Measurements from ENCODE around the gene CHAT. TPM values are rescaled to one million over a fixed set of nuclear protein-coding genes. Genes with fewer than 3 reads are reported as not detected.

CHAT gene
- total and polyA plus RNA-seq, 4 experiments from 2014 or later = not detected

- intact Hi-C loops (cut with micrococcal nuclease) = loop anchor here (5.0 kb wide), 1 partner anchor 684 kb away; no protein-coding TSS in a partner anchor
- Histone ChIP-seq H3K4me3 (ENCODE audit: low read length in 2 of 2) (no peak overlapping the region), H3K4me1 (ENCODE audit: insufficient read depth, low read length) (no peaks in the 10 kb centered on the region), H3K27me3 (ENCODE audit: insufficient read depth, low read length) (no peaks in the 10 kb centered on the region), H3K9me3 (ENCODE audit: control insufficient read depth in 1 of 2, low read length in 2 of 2) (no peaks in the 10 kb centered on the region), H3K27ac (ENCODE audit: low read depth, low read length) (no peak overlapping the region), H3K36me3 (ENCODE audit: insufficient read depth, low read length) (no peaks in the 10 kb centered on the region)
- peaks cover 0 to 7% (median 3%) of the 10 kb centered on the region in 8 donors for H3K9me3 Mint-ChIP-seq
- peaks cover 11 to 18% of the 10 kb centered on the region in 2 donors for H3K27me3 Mint-ChIP-seq
- peaks cover 0 to 6% (median 2%) of the 10 kb centered on the region in 4 donors for H3K4me1 Mint-ChIP-seq
- H3K36me3 Mint-ChIP-seq = no peaks in the 10 kb centered on the region
- no peak overlapping the region for H3K27ac Mint-ChIP-seq
- ChIA-PET POLR2A (ENCODE audit: partially characterized antibody) (no interaction called here), CTCF (ENCODE audit: partially characterized antibody) (interaction anchor here (0.9 to 2.3 kb wide), 13 partner anchors 10 to 634 kb away, joined by 3 to 10 read pairs (median 3); no protein-coding TSS in a partner anchor)
- peak in 4 of 5 donors; percentile 17 to 27 (median 21) for DNase-seq
- H3K4me3 Mint-ChIP-seq = no peak overlapping the region
Observed at GRCh38 chr10:49592726-49593563, 20.9 kb upstream of the CHAT start.

- no peak overlapping the region for H3K27ac Mint-ChIP-seq
- no peaks in the 10 kb centered on the region for H3K36me3 Mint-ChIP-seq
- Histone ChIP-seq H3K4me1 (ENCODE audit: insufficient read depth, low read length) (no peaks in the 10 kb centered on the region), H3K27me3 (ENCODE audit: insufficient read depth, low read length) (no peaks in the 10 kb centered on the region), H3K27ac (ENCODE audit: low read depth, low read length) (no peak overlapping the region), H3K36me3 (ENCODE audit: insufficient read depth, low read length) (no peaks in the 10 kb centered on the region), H3K9me3 (ENCODE audit: control insufficient read depth in 1 of 2, low read length in 2 of 2) (no peaks in the 10 kb centered on the region), H3K4me3 (ENCODE audit: low read length in 2 of 2) (no peak overlapping the region)
- H3K4me1 Mint-ChIP-seq = peaks cover 0 to 6% (median 2%) of the 10 kb centered on the region in 4 donors
- ChIA-PET POLR2A (ENCODE audit: partially characterized antibody) (no interaction called here), CTCF (ENCODE audit: partially characterized antibody) (interaction anchor here (0.6 to 2.3 kb wide), 12 partner anchors 11 to 633 kb away, joined by 3 to 10 read pairs (median 3); no protein-coding TSS in a partner anchor)
- intact Hi-C loops (cut with micrococcal nuclease) = loop anchor here (5.0 kb wide), 1 partner anchor 684 kb away; no protein-coding TSS in a partner anchor
- peaks cover 11 to 20% of the 10 kb centered on the region in 2 donors for H3K27me3 Mint-ChIP-seq
- DNase-seq = no peak
- H3K4me3 Mint-ChIP-seq = no peak overlapping the region
- peaks cover 0 to 5% (median 2%) of the 10 kb centered on the region in 8 donors for H3K9me3 Mint-ChIP-seq
Observed at GRCh38 chr10:49593564-49593875, 20.3 kb upstream of the CHAT start.

DNA sequence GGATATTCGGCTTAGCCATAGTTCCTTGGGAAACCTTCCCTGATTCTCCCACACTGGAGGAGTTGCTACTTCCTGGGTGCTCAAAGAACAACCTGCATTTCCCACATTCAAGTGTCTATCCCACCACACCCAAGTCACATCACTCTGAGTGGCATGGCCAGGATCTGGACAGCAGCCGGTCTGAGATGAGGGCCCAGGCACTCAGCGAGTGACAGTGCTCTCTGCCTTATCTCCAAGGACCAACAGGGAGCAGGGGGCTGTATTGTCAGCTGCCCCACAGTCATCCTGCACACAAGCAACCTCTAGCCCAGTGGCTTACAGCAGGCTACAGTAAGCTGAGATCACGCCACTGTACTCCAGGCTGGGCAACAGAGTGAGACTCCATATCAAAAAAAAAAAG, 19.8 kb upstream of the CHAT start:
- H3K4me3 ChIP-seq (ENCODE audit: low read length in 2 of 2) = no peak overlapping the region
- intact Hi-C loops (cut with micrococcal nuclease) = loop anchor here (5.0 kb wide), 1 partner anchor 683 kb away; no protein-coding TSS in a partner anchor
- Mint-ChIP-seq H3K4me3 (no peak overlapping the region), H3K4me1 (peaks cover 0 to 6% (median 2%) of the 10 kb centered on the region in 4 donors), H3K36me3 (no peaks in the 10 kb centered on the region), H3K27ac (no peak overlapping the region), H3K27me3 (peaks cover 11 to 22% of the 10 kb centered on the region in 2 donors), H3K9me3 (peaks cover 0 to 5% (median 1%) of the 10 kb centered on the region in 8 donors)
- no peaks in the 10 kb centered on the region for H3K4me1 ChIP-seq (ENCODE audit: insufficient read depth, low read length)
- no peaks in the 10 kb centered on the region for H3K9me3 ChIP-seq (ENCODE audit: control insufficient read depth in 1 of 2, low read length in 2 of 2)
- no peak for DNase-seq
- no peaks in the 10 kb centered on the region for H3K36me3 ChIP-seq (ENCODE audit: insufficient read depth, low read length)
- H3K27ac ChIP-seq (ENCODE audit: low read depth, low read length) = no peak overlapping the region
- POLR2A ChIA-PET (ENCODE audit: partially characterized antibody) = no interaction called here
- H3K27me3 ChIP-seq (ENCODE audit: insufficient read depth, low read length) = no peaks in the 10 kb centered on the region
- CTCF ChIA-PET (ENCODE audit: partially characterized antibody) = interaction anchor here (0.6 to 2.3 kb wide), 9 partner anchors 10 to 633 kb away, joined by 3 to 10 read pairs (median 4); no protein-coding TSS in a partner anchor

GRCh38 chr10:49594594-49594993, 19.2 kb upstream of the CHAT start:
- Histone ChIP-seq H3K27me3 (ENCODE audit: insufficient read depth, low read length) (no peaks in the 10 kb centered on the region), H3K4me3 (ENCODE audit: low read length in 2 of 2) (no peak overlapping the region), H3K27ac (ENCODE audit: low read depth, low read length) (no peak overlapping the region), H3K9me3 (ENCODE audit: control insufficient read depth in 1 of 2, low read length in 2 of 2) (no peaks in the 10 kb centered on the region), H3K36me3 (ENCODE audit: insufficient read depth, low read length) (no peaks in the 10 kb centered on the region), H3K4me1 (ENCODE audit: insufficient read depth, low read length) (no peaks in the 10 kb centered on the region)
- no peak overlapping the region for H3K4me3 Mint-ChIP-seq
- DNase-seq = peak in 1 of 5 donors; percentile 5
- H3K4me1 Mint-ChIP-seq = peaks cover 0 to 6% (median 2%) of the 10 kb centered on the region in 4 donors
- peaks cover 0 to under 1% (median 0%) of the 10 kb centered on the region in 8 donors for H3K9me3 Mint-ChIP-seq
- no peak overlapping the region for H3K27ac Mint-ChIP-seq
- peaks cover 13 to 26% of the 10 kb centered on the region in 2 donors for H3K27me3 Mint-ChIP-seq
- intact Hi-C loops (cut with micrococcal nuclease) = loop anchor here (5.0 kb wide), 1 partner anchor 683 kb away; no protein-coding TSS in a partner anchor
- no peaks in the 10 kb centered on the region for H3K36me3 Mint-ChIP-seq
- CTCF ChIA-PET (ENCODE audit: partially characterized antibody) = interaction anchor here (0.9 to 2.3 kb wide), 5 partner anchors 10 to 631 kb away, joined by 3 to 10 read pairs (median 4); no protein-coding TSS in a partner anchor
- POLR2A ChIA-PET (ENCODE audit: partially characterized antibody) = no interaction called here

- H3K36me3 Mint-ChIP-seq = no peaks in the 10 kb centered on the region
- CTCF ChIA-PET (ENCODE audit: partially characterized antibody) = interaction anchor here (0.9 to 2.3 kb wide), 5 partner anchors 9 to 630 kb away, joined by 3 to 10 read pairs (median 4); no protein-coding TSS in a partner anchor
- no peak for DNase-seq
- no peak overlapping the region for H3K4me3 Mint-ChIP-seq
- H3K27ac Mint-ChIP-seq = no peak overlapping the region
- H3K27me3 Mint-ChIP-seq = peaks cover 13 to 26% of the 10 kb centered on the region in 2 donors
- Histone ChIP-seq H3K27me3 (ENCODE audit: insufficient read depth, low read length) (no peaks in the 10 kb centered on the region), H3K4me3 (ENCODE audit: low read length in 2 of 2) (no peak overlapping the region), H3K27ac (ENCODE audit: low read depth, low read length) (no peak overlapping the region), H3K9me3 (ENCODE audit: control insufficient read depth in 1 of 2, low read length in 2 of 2) (no peaks in the 10 kb centered on the region), H3K4me1 (ENCODE audit: insufficient read depth, low read length) (no peaks in the 10 kb centered on the region), H3K36me3 (ENCODE audit: insufficient read depth, low read length) (no peaks in the 10 kb centered on the region)
- H3K4me1 Mint-ChIP-seq = peaks cover 0 to 6% (median 2%) of the 10 kb centered on the region in 4 donors
- POLR2A ChIA-PET (ENCODE audit: partially characterized antibody) = no interaction called here
- H3K9me3 Mint-ChIP-seq = no peaks in the 10 kb centered on the region
- intact Hi-C loops (cut with micrococcal nuclease) = no loop called here
Observed at GRCh38 chr10:49595003-49595712, 18.7 kb upstream of the CHAT start.

DNA sequence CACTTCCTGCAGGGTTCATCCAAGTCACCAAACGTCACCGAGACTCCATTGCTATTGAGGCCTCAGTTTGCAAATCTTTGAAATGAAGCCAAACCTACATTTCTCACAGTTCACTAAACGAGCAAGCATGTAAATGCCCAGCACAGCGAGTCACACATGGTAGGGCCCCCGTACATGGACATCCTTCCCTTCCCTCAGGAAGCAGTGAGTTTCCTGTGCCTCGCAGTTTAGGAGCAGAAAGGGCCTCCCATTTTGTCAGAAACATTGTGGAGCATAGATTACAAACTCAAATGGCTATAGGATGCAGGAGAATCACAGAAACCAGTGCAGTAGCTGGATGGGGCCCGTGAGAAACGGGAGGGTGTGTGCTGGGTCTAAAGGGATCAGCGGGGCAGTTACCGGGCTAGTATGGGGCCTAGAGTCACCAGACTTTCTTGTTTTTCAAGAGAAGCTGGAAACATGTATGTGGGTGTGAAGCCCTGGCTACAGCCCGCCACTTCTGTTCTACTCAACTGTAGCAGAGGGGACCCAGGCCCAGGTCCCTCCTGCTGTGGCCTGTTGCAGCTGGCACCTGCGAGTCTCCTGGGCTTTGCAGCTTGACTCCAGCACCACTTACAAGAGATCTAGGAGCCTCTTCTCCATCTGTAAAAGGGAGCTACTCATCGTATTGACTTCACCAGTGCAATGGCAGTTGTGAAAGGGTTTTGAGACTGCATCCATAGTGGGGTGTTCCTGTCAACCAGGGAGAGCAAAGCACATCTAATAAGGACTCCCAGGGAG, 17.9 kb upstream of the CHAT start:
- H3K27ac ChIP-seq (ENCODE audit: low read depth, low read length) = no peak overlapping the region
- intact Hi-C loops (cut with micrococcal nuclease) = no loop called here
- no peaks in the 10 kb centered on the region for H3K4me1 ChIP-seq (ENCODE audit: insufficient read depth, low read length)
- ChIA-PET CTCF (ENCODE audit: partially characterized antibody) (interaction anchor here (1.0 kb wide), 1 partner anchor 44 kb away, joined by 3 read pairs; no protein-coding TSS in a partner anchor), POLR2A (ENCODE audit: partially characterized antibody) (no interaction called here)
- Mint-ChIP-seq H3K4me3 (no peak overlapping the region), H3K9me3 (no peaks in the 10 kb centered on the region), H3K27me3 (peaks cover 13 to 32% of the 10 kb centered on the region in 2 donors), H3K27ac (no peak overlapping the region), H3K4me1 (peaks cover 0 to 6% (median 2%) of the 10 kb centered on the region in 4 donors), H3K36me3 (no peaks in the 10 kb centered on the region)
- no peaks in the 10 kb centered on the region for H3K9me3 ChIP-seq (ENCODE audit: control insufficient read depth in 1 of 2, low read length in 2 of 2)
- H3K36me3 ChIP-seq (ENCODE audit: insufficient read depth, low read length) = no peaks in the 10 kb centered on the region
- no peaks in the 10 kb centered on the region for H3K27me3 ChIP-seq (ENCODE audit: insufficient read depth, low read length)
- no peak for DNase-seq
- no peak overlapping the region for H3K4me3 ChIP-seq (ENCODE audit: low read length in 2 of 2)
